Ectodermal cell (in vitro differentiated cells): Measurements from ENCODE around the gene NGEF.

Experiments
- H3K27ac ChIP-seq: 2 replicates; pipeline ENCODE4 v1.7.0; 2013; ENCODE audit warnings: mild to moderate bottlenecking, low read depth, low read length; ENCODE audit not compliant: insufficient read depth, poor library complexity, severe bottlenecking
- H3K27me3 ChIP-seq: 2 replicates; pipeline ENCODE4 v1.7.0; 2013; ENCODE audit warnings: mild to moderate bottlenecking, low read length; ENCODE audit not compliant: insufficient read depth, control insufficient read depth, poor library complexity, severe bottlenecking
- H3K36me3 ChIP-seq: one replicate; pipeline ENCODE4 v1.7.0; 2013; ENCODE audit warnings: low read length; ENCODE audit not compliant: control insufficient read depth, insufficient read depth
- H3K4me1 ChIP-seq: one replicate; pipeline ENCODE4 v1.7.0; 2013; ENCODE audit warnings: low read length; ENCODE audit not compliant: control insufficient read depth, insufficient read depth
- H3K4me3 ChIP-seq: 2 replicates; pipeline ENCODE4 v1.7.0; 2013; ENCODE audit warnings: low read depth, low read length, control low read depth; ENCODE audit not compliant: insufficient read depth
- H3K9me3 ChIP-seq: 2 replicates; pipeline ENCODE4 v1.7.0; 2013; ENCODE audit warnings: mild to moderate bottlenecking, low read length, moderate library complexity; ENCODE audit not compliant: control insufficient read depth
- WGBS, 2 experiments: methylation state at CpG; one replicate each; pipeline ENCODE4 v1.1.7; 2013; ENCODE audit warnings: missing lambda C conversion rate in 2 of 2; 5-methylcytosine and 5-hydroxymethylcytosine counted together

NGEF gene

DNA sequence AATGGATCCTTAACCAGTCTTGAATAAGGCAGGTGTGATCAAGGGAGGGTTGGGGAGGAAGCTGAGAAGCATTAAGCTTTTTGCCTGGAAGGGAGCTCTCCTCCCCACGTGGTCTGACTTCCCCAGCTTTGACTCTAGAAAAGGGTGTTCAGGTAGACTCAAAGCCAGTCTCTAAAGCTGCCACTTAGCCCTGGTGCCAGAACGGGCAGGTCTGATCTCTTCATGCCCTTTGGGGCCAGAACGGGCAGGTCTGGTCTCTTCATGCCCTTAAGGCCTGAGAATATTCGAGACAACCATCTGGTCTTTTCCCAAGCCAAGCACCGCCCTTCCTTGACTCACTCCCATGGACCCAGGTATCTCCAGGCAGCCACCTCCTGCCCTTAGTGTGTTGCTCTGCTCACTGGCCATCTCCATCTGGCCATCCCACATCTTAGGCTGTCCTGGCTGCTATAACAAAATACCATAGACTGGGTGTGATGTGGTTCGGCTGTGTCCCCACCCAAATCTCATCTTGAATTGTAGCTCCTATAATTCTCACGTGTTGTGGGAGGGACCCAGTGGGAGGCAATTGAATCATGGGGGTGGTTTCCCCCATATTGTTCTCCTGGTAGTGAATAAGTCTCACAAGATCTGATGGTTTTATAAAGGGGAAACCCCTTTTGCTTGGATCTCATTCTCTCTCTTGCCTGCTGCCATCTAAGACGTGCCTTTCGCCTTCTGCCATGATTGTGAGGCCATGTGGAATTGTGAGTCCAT, 83.6 kb downstream of the NGEF start:
- no peaks in the 10 kb centered on the region for H3K9me3 ChIP-seq
- 68 to 70% methylated on average over 8 to 9 of the region's 9 CpGs for WGBS, 2 experiments
- no peak overlapping the region for H3K4me3 ChIP-seq
- H3K36me3 ChIP-seq, result no peaks in the 10 kb centered on the region
- no peak overlapping the region for H3K27ac ChIP-seq
- peaks cover 72% of the 10 kb centered on the region for H3K27me3 ChIP-seq
- peaks cover 15% of the 10 kb centered on the region for H3K4me1 ChIP-seq

DNA sequence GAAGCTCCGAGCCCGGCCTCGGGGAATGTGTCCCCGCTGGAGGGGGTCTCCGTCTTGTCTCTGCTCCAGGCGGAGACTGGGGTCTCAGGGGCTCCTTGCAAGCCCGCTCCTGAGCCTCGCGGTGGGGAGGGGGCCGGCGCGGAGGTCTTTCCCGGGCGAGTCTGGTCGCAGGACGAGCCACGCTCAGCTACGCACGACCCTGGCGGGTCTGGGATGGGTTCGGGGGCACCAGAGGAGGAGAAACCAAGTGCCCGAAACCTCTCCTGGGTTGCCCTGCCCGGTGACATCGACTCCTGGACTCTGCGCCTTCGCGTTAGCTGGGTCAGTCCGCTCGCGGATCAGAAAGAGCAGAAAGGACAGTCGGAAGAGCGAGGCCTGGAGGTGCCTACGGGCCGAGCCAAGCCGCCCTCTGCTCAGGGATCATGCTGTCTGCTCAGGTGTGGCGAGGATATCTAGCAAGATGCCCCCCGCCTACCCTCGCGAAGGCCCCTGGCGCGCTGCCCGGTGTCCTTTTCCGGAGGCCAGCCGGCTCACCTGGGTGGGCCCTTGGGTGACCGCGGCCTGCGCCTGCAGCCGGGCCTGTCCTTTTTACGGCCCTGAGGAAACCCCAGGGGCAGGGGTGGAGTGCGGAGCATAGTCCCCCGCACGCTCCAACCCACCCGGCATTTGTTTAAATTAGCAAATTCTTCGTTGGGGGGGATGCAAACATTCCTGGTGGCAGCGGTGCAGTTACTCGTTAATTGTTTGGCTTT, 84.3 kb downstream of the NGEF start:
- WGBS, 2 experiments, result 6% methylated on average over 56 of the region's 56 CpGs
- H3K4me1 ChIP-seq, result peaks cover 15% of the 10 kb centered on the region
- no peaks in the 10 kb centered on the region for H3K9me3 ChIP-seq
- H3K4me3 ChIP-seq, result peak overlapping the region; percentile 46
- H3K27ac ChIP-seq, result no peak overlapping the region
- no peaks in the 10 kb centered on the region for H3K36me3 ChIP-seq
- H3K27me3 ChIP-seq, result peaks cover 76% of the 10 kb centered on the region

DNA sequence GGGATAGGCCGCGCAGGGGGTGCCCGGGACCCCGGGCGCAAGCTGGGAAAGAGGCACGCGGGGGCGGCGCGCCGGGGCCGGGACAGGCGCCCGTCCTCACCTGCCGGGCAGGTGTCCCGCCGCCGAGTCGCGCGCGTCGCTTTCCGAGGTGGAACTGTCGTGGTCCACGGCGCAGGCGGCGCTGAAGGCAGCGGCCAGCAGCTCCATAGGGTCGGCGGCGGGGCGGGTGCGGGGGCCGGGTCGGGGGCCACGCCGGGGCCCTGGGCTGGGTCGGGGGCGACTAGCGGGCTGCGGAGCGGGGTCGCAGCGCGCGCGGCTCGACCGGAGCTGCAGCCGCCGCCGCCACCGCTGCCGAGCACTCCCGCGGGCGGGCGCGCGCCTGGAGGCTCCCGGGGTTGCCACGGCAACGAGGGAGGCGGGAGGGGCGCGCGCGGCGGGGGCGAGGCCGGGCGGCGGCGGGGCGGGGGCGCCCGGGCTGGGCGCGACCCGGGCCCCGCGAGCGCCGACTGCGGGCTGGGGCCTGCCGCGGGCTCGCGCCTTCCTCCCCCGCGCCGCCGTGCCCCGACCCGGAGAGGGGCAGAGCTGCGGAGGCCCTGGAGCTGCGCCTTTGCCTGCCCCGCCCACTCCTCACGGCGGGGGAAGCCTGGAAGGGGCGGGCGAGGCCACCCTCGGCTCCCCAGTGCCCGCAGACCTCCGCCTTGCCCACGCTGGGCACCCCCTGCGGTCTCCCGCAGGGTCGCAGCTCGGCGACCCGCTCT, 85.1 kb downstream of the NGEF start:
- H3K9me3 ChIP-seq, result no peaks in the 10 kb centered on the region
- peaks cover 15% of the 10 kb centered on the region for H3K4me1 ChIP-seq
- H3K4me3 ChIP-seq, result peak overlapping the region; percentile 46
- H3K36me3 ChIP-seq, result no peaks in the 10 kb centered on the region
- 0 to 1% methylated on average over 114 of the region's 114 CpGs for WGBS, 2 experiments
- peaks cover 81% of the 10 kb centered on the region for H3K27me3 ChIP-seq
- H3K27ac ChIP-seq, result no peak overlapping the region

DNA sequence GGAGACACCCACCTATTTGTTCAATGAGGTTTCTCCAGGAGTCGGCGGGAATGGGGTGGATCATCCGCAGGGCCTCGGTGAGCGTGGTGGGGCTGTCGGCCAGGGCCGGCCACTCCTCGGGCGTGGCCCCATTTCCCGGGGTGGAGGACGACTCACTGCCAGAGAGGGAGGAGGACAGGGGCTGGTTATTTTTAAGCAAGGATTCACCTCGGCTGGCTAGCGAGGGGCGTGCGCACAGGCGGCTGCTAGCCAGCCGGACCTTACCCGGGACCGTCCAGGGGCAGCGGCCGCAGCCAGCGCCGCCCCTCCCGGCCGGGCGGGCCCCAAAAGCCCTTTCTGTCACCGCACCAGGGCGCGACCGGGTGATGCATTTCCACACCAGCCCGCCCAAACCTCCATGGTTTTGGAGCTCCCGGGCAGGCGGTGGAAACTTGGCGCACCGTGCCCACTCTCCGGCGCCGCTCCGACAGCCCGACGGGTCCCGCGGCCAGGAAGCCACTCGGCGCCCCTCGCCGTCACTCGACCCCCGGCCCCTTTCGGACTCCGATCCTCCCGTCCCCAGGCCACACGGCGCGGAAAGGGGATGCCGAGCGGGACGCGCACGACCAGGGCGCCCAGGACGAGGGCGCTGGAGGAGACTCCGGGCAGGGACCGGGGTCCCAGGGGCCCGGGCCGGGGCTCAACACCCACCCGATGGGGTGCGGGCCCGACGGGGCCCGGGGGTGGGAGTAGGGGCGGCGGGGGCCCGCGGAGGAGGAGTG, 85.8 kb downstream of the NGEF start:
- H3K9me3 ChIP-seq, result no peaks in the 10 kb centered on the region
- H3K4me1 ChIP-seq, result peaks cover 15% of the 10 kb centered on the region
- peaks cover 81% of the 10 kb centered on the region for H3K27me3 ChIP-seq
- H3K36me3 ChIP-seq, result no peaks in the 10 kb centered on the region
- H3K4me3 ChIP-seq, result peak overlapping the region; percentile 44
- no peak overlapping the region for H3K27ac ChIP-seq
- WGBS, 2 experiments, result 3% methylated on average over 76 of the region's 76 CpGs

DNA sequence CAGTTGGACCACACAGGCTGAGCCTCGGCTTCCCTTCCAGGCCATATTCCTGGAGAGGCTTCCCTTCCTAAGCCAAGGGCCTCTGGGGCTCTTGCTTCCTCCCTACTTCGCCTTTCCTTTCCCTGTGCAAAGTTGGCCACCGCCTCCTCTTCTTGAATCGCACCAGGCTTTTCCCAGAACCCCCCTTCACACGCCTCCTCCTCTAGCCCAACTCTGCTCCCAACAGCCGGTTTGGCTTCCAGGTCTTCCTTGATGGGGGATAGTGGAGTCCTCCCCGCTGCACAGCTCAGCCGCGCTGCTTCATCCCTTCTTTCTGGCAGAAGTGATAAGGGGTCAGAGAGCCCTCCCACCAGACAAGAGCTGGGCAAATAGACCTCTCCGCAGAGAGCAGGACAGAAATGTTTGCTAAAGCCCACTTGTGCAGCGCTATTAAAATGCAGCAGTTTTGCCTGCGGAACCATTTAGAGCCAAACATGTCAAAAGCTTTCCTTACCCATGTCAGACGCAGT, 86.6 kb downstream of the NGEF start:
- Histone ChIP-seq H3K9me3 (no peaks in the 10 kb centered on the region), H3K27ac (no peak overlapping the region), H3K4me1 (peaks cover 15% of the 10 kb centered on the region), H3K27me3 (peaks cover 78% of the 10 kb centered on the region), H3K4me3 (peak overlapping the region; percentile 44), H3K36me3 (no peaks in the 10 kb centered on the region)
- 10 to 13% methylated on average over 13 of the region's 13 CpGs for WGBS, 2 experiments

DNA sequence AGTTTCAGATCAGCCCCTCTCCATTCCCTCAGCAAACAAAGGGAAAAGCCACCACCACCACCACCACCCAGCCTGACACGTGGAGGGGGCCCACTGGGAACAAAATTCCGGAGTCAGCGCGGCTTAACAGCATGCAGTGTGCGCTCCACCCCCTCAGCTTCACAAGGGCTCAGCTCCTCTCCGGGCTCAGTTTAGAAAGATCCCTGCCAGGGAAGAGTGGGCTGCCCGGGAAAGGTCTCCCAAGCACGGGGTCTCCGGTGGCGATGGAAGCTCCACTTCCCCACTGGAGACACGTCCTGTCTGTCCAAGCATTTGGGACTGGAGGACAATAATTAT, 87.3 kb downstream of the NGEF start:
- H3K36me3 ChIP-seq, result no peaks in the 10 kb centered on the region
- no peak overlapping the region for H3K4me3 ChIP-seq
- no peak overlapping the region for H3K27ac ChIP-seq
- H3K4me1 ChIP-seq, result peaks cover 15% of the 10 kb centered on the region
- peaks cover 71% of the 10 kb centered on the region for H3K27me3 ChIP-seq
- no peaks in the 10 kb centered on the region for H3K9me3 ChIP-seq
- WGBS, 2 experiments, result 28 to 33% methylated on average over 10 to 11 of the region's 11 CpGs

DNA sequence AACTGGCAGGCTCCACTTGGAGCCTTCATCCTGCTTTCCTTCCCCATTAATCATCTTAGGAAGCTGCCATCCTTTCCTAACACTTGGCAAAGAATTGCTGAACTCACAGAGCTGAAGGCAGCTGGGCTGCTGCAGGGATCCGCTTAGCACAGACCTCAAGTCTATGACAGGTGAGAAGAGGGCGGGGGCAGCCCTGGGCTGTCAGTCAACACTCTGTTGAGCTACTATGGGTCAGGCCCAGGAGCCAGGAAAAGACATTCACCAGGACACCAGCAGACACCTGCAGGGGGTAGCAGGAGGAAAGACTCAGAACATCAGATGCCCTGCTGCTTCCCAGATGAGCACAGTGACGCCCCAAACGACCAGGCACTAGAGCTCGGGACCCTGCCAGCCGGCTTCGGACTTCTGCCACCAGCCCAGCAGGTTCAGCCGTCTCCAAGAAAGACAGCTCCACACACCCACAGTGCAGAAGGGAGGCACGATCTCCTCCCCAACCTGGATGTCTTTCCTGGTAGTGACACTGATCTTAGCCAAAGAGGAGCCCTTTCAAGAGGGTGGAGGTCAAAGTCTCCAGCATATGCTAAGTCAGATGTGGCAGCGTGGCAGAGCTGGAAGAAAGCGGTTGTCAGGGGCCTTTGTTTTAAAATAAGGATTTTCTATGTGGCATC, 87.8 kb downstream of the NGEF start:
- Histone ChIP-seq H3K27ac (no peak overlapping the region), H3K9me3 (no peaks in the 10 kb centered on the region), H3K4me3 (peak overlapping the region; percentile 4), H3K36me3 (no peaks in the 10 kb centered on the region), H3K27me3 (peaks cover 66% of the 10 kb centered on the region), H3K4me1 (peaks cover 15% of the 10 kb centered on the region)
- 19 to 24% methylated on average over 10 to 11 of the region's 11 CpGs for WGBS, 2 experiments

DNA sequence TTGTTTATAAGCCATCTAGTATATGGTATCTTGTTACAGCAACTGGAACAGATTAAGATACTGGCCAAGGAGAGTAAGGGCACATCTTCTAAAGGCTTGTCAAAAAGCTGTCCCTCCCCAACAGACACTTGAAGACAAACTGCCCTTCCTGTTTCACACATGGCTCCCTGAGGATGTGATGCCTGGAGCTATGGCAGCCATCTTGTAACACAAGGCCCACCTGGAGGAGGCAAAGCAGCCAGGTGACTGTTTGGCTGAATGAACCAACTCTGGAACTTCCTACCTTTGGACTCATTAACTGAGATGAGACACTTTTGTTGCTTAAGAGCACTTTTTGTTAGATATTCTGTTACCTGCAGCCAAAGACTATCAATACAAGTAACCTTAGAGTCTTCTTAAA, 88.6 kb downstream of the NGEF start:
- Histone ChIP-seq H3K27me3 (peaks cover 57% of the 10 kb centered on the region), H3K27ac (no peak overlapping the region), H3K4me1 (peaks cover 15% of the 10 kb centered on the region), H3K4me3 (no peak overlapping the region), H3K36me3 (no peaks in the 10 kb centered on the region), H3K9me3 (no peaks in the 10 kb centered on the region)

DNA sequence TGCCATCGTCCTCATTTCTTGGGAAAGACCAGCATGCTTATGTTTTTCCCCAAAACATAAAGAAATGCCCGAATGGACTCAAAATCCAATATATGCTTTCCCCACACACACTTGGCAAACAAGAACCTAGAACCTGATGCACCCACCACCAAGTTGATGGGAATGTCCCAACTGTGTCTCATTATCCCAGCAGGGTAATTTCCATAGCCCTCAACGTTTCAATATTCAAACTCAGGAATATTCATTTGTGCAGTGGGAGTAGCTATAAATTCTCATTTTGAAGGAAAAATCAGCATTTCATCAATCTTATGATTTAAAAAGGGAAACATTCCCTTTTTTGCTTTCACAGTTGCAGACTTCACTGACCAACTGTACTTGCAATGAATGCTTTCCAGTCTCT, 92.3 kb downstream of the NGEF start:
- Histone ChIP-seq H3K36me3 (no peaks in the 10 kb centered on the region), H3K27ac (no peak overlapping the region), H3K27me3 (peaks cover 22% of the 10 kb centered on the region), H3K9me3 (no peaks in the 10 kb centered on the region), H3K4me1 (peaks cover 9% of the 10 kb centered on the region), H3K4me3 (no peak overlapping the region)
- 92 to 95% methylated on average over 2 to 3 of the region's 3 CpGs for WGBS, 2 experiments
